ENCODE measurements around the gene COG1.
"Not testable (repeated sequence)": the region's sequence is repeated elsewhere in the genome, so short reads cannot be mapped to it uniquely, and the experiment has no call there.

Gene COG1

GRCh38 chr17:73150622-73151300, 42.1 kb upstream of the COG1 start:
- not testable (repeated sequence) for H3K23ac ChIP-seq (ENCODE audit: low read length); H2BK15ac ChIP-seq (replicated peaks; ENCODE audit: low read depth); DNase-seq; H3K4me3 ChIP-seq (ENCODE audit: low read length); H3K56ac ChIP-seq (ENCODE audit: low read length); H2BK5ac ChIP-seq (ENCODE audit: low read length); H3K4me2 ChIP-seq (ENCODE audit: low read length); H3K9ac ChIP-seq (ENCODE audit: low read length); H2BK120ac ChIP-seq (ENCODE audit: low read depth, low read length); H4K8ac ChIP-seq (ENCODE audit: low read depth, low read length); H4K5ac ChIP-seq (ENCODE audit: low read length); H3K18ac ChIP-seq (ENCODE audit: low read length); H3K79me2 ChIP-seq (ENCODE audit: control insufficient read depth, insufficient read depth, low read length); H2AK5ac ChIP-seq (ENCODE audit: low read length); H3K36me3 ChIP-seq (ENCODE audit: control insufficient read depth, insufficient read depth, low read length); H3K27ac ChIP-seq (ENCODE audit: low read depth, low read length); H3K79me1 ChIP-seq (ENCODE audit: low read length); H3K4ac ChIP-seq (ENCODE audit: low read depth, low read length); H3K4me1 ChIP-seq (ENCODE audit: control insufficient read depth, low read depth, low read length); H3K27me3 ChIP-seq (ENCODE audit: insufficient read depth, low read length, poor library complexity)
- WGBS (ENCODE audit: extremely low coverage, insufficient coverage, low lambda C conversion rate): no CpG with 5 or more reads among the region's 14 CpGs

DNA sequence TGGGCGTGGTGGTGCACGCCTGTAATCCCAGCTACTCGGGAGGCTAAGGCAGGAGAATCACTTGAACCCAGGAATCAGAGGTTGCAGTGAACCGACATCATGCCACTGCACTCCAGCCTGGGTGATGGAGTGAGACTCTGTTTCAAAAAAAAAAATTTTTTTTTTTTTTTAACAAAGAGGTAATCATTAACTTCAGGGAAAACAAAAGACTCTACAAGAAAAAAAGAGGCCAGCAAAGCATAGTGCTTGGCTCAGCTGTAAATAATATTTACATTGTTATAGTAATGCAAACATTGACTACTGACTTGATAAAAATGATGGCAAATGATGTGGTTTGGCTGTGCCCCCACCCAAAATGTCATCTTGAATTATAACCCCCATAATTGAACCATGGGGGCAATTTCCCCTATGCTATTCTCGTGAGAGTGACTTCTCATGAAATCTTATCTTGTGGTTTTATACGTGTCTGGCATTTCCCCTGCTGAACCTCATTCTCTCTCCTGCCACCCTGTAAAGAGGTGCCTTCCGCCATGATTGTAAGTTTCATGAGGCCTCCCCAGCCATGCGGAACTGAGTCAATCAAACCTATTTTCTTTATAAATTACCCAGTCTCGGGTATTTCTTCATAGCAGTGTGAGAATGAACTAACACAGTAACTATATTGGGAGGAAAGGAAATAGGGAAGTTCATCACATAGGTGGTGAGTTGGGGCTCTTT, 40.8 kb upstream of the COG1 start:
- H3K18ac ChIP-seq (ENCODE audit: low read length): no peak overlapping the region
- no peak overlapping the region for H4K8ac ChIP-seq (ENCODE audit: low read depth, low read length)
- no peak overlapping the region for H2BK15ac ChIP-seq (replicated peaks; ENCODE audit: low read depth)
- no peak overlapping the region for H2BK120ac ChIP-seq (ENCODE audit: low read depth, low read length)
- no peak overlapping the region for H4K5ac ChIP-seq (ENCODE audit: low read length)
- H3K79me2 ChIP-seq (ENCODE audit: control insufficient read depth, insufficient read depth, low read length): no peaks in the 10 kb centered on the region
- no peak overlapping the region for H3K56ac ChIP-seq (ENCODE audit: low read length)
- H3K9ac ChIP-seq (ENCODE audit: low read length): no peak overlapping the region
- no peak overlapping the region for H2AK5ac ChIP-seq (ENCODE audit: low read length)
- H2BK5ac ChIP-seq (ENCODE audit: low read length): no peak overlapping the region
- no peak for DNase-seq
- H3K4ac ChIP-seq (ENCODE audit: low read depth, low read length): no peak overlapping the region
- no peaks in the 10 kb centered on the region for H3K36me3 ChIP-seq (ENCODE audit: control insufficient read depth, insufficient read depth, low read length)
- no peak overlapping the region for H3K4me3 ChIP-seq (ENCODE audit: low read length)
- no peak overlapping the region for H3K27ac ChIP-seq (ENCODE audit: low read depth, low read length)
- H3K4me1 ChIP-seq (ENCODE audit: control insufficient read depth, low read depth, low read length): peaks cover 8% of the 10 kb centered on the region
- no CpG with 5 or more reads among the region's 9 CpGs for WGBS (ENCODE audit: extremely low coverage, insufficient coverage, low lambda C conversion rate)
- H3K4me2 ChIP-seq (ENCODE audit: low read length): no peak overlapping the region
- H3K27me3 ChIP-seq (ENCODE audit: insufficient read depth, low read length, poor library complexity): no peaks in the 10 kb centered on the region
- H3K79me1 ChIP-seq (ENCODE audit: low read length): no peaks in the 10 kb centered on the region
- H3K23ac ChIP-seq (ENCODE audit: low read length): no peak overlapping the region

DNA sequence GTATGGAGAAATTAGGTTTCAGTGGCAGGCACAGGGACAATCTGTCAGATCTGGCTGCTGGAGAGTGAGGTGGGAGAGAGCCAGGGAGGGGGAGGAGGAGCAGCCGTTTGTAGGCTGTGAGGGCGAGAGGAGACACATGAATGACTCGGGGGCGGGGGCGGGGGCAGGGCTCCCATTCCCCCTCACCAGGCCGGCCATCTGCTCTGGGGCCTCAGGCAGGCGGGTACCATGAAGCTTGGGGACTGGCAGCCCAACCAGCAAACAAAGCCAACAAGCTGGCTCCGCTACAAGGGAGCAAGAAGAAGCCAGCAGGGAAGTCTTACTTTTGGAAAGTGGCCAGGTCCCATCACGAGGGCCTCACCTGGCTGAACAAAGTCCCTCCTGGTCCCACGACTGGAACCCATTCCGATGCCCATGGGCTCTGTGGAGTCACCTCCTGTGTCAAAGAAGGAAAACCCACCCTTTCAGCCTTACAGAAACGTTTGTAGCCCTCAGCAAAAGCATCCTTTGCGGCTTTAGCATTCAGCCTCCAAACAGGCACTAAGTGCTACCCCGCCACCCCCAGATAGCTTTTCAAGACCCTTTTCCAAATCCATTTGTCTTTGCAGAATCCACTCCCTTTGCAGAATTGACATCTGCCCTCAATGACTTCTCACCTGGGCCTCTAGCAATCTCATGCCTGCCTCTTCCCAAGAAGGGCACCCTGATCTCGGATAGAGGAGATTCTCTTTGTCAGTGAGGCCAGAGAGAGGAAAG, 37.3 kb upstream of the COG1 start:
- H3K4me2 ChIP-seq (ENCODE audit: low read length): no peak overlapping the region
- no peak overlapping the region for H3K18ac ChIP-seq (ENCODE audit: low read length)
- peaks cover 11% of the 10 kb centered on the region for H3K4me1 ChIP-seq (ENCODE audit: control insufficient read depth, low read depth, low read length)
- no CpG with 5 or more reads among the region's 15 CpGs for WGBS (ENCODE audit: extremely low coverage, insufficient coverage, low lambda C conversion rate)
- H3K23ac ChIP-seq (ENCODE audit: low read length): no peak overlapping the region
- H3K4me3 ChIP-seq (ENCODE audit: low read length): no peak overlapping the region
- no peaks in the 10 kb centered on the region for H3K79me1 ChIP-seq (ENCODE audit: low read length)
- H3K79me2 ChIP-seq (ENCODE audit: control insufficient read depth, insufficient read depth, low read length): no peaks in the 10 kb centered on the region
- no peak overlapping the region for H2BK15ac ChIP-seq (replicated peaks; ENCODE audit: low read depth)
- no peaks in the 10 kb centered on the region for H3K27me3 ChIP-seq (ENCODE audit: insufficient read depth, low read length, poor library complexity)
- H3K56ac ChIP-seq (ENCODE audit: low read length): peak overlapping the region; percentile 4
- H3K4ac ChIP-seq (ENCODE audit: low read depth, low read length): no peak overlapping the region
- no peak overlapping the region for H4K5ac ChIP-seq (ENCODE audit: low read length)
- no peak overlapping the region for H4K8ac ChIP-seq (ENCODE audit: low read depth, low read length)
- no peak overlapping the region for H2AK5ac ChIP-seq (ENCODE audit: low read length)
- H2BK5ac ChIP-seq (ENCODE audit: low read length): no peak overlapping the region
- H3K9ac ChIP-seq (ENCODE audit: low read length): no peak overlapping the region
- H2BK120ac ChIP-seq (ENCODE audit: low read depth, low read length): no peak overlapping the region
- H3K27ac ChIP-seq (ENCODE audit: low read depth, low read length): no peak overlapping the region
- H3K36me3 ChIP-seq (ENCODE audit: control insufficient read depth, insufficient read depth, low read length): no peaks in the 10 kb centered on the region
- peak; percentile 45 for DNase-seq

DNA sequence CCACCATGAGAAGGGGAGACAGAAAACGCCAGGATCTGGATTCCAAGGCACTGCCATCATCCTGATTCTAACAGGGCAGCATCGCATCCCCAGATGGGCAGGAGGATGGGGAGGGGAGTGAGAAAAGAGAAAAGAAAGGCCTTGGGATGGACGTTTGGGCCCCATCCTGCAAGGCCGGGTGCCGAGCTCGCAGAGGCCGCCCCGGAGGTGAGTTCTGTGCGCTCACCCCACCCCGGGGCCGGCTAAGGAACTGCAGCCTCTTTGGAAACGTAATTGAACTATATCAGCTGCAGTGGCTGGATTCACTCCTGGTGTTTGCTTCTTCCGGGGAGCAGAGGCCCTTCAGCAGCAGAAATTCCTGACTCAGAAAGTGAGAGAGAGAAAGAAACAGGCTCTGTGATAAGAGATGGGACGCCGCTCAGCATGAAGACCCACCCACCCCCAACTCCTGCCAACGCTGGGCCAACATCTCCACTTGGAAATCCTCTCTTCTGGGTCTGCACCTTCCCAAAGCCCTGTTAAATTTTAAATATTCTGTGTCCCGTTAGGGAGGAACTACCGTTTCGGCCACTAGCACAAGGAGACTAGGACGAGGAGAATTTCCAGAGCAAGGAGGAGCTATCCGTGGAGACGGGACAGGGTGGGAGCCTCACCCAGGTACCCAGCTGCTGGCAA, 36.6 kb upstream of the COG1 start:
- WGBS (ENCODE audit: extremely low coverage, insufficient coverage, low lambda C conversion rate): no CpG with 5 or more reads among the region's 22 CpGs
- H4K5ac ChIP-seq (ENCODE audit: low read length): no peak overlapping the region
- H3K79me2 ChIP-seq (ENCODE audit: control insufficient read depth, insufficient read depth, low read length): no peaks in the 10 kb centered on the region
- DNase-seq: peak; percentile 90
- no peak overlapping the region for H3K4me2 ChIP-seq (ENCODE audit: low read length)
- H3K36me3 ChIP-seq (ENCODE audit: control insufficient read depth, insufficient read depth, low read length): no peaks in the 10 kb centered on the region
- no peak overlapping the region for H3K4ac ChIP-seq (ENCODE audit: low read depth, low read length)
- H2AK5ac ChIP-seq (ENCODE audit: low read length): peak overlapping the region; percentile 37
- no peak overlapping the region for H2BK120ac ChIP-seq (ENCODE audit: low read depth, low read length)
- no peak overlapping the region for H3K27ac ChIP-seq (ENCODE audit: low read depth, low read length)
- no peak overlapping the region for H3K4me3 ChIP-seq (ENCODE audit: low read length)
- H4K8ac ChIP-seq (ENCODE audit: low read depth, low read length): no peak overlapping the region
- no peaks in the 10 kb centered on the region for H3K79me1 ChIP-seq (ENCODE audit: low read length)
- no peak overlapping the region for H2BK15ac ChIP-seq (replicated peaks; ENCODE audit: low read depth)
- peak overlapping the region; percentile 27 for H2BK5ac ChIP-seq (ENCODE audit: low read length)
- no peak overlapping the region for H3K23ac ChIP-seq (ENCODE audit: low read length)
- peaks cover 13% of the 10 kb centered on the region for H3K4me1 ChIP-seq (ENCODE audit: control insufficient read depth, low read depth, low read length)
- no peaks in the 10 kb centered on the region for H3K27me3 ChIP-seq (ENCODE audit: insufficient read depth, low read length, poor library complexity)
- H3K18ac ChIP-seq (ENCODE audit: low read length): no peak overlapping the region
- H3K56ac ChIP-seq (ENCODE audit: low read length): peak overlapping the region; percentile 44
- H3K9ac ChIP-seq (ENCODE audit: low read length): no peak overlapping the region

DNA sequence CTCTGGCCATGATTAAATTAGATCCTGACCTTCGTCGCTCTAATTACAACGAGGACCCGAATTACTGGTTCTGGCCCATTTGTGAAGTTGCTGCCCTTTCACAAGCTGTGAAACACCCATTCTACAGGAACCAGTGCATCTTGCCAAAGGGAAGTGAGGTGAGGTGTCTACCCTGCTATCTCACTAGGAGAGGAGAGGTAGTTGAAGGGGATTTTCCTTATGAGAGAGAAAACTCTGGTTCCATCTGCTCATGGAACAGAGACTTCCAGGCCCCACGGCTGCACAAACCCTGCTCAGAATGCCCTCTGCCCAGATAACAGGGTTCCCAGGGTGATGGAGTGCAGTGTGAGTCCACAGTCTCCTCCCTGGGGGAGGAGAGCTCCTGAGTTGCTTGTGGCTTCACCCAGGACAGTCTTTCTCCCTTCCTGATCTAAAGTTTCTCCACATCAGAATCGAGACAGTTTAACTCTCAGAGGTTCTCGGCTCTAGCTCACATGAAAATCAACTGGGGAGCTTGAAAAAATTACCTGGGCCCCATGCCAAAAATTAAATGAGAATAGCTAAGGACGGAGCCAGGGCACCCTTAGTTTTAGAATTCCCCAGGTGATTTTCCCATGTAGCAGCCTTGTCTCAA, 35.9 kb upstream of the COG1 start:
- Histone ChIP-seq H3K4me1 (ENCODE audit: control insufficient read depth, low read depth, low read length) (peaks cover 15% of the 10 kb centered on the region), H4K8ac (ENCODE audit: low read depth, low read length) (no peak overlapping the region), H2BK120ac (ENCODE audit: low read depth, low read length) (no peak overlapping the region), H3K23ac (ENCODE audit: low read length) (no peak overlapping the region), H3K79me2 (ENCODE audit: control insufficient read depth, insufficient read depth, low read length) (no peaks in the 10 kb centered on the region), H3K79me1 (ENCODE audit: low read length) (no peaks in the 10 kb centered on the region), H3K27ac (ENCODE audit: low read depth, low read length) (no peak overlapping the region), H2AK5ac (ENCODE audit: low read length) (peak overlapping the region; percentile 37), H4K5ac (ENCODE audit: low read length) (no peak overlapping the region), H3K27me3 (ENCODE audit: insufficient read depth, low read length, poor library complexity) (no peaks in the 10 kb centered on the region), H3K18ac (ENCODE audit: low read length) (no peak overlapping the region), H3K4me3 (ENCODE audit: low read length) (no peak overlapping the region), H2BK15ac (replicated peaks; ENCODE audit: low read depth) (no peak overlapping the region), H2BK5ac (ENCODE audit: low read length) (peak overlapping the region; percentile 27), H3K56ac (ENCODE audit: low read length) (peak overlapping the region; percentile 44), H3K4ac (ENCODE audit: low read depth, low read length) (no peak overlapping the region), H3K36me3 (ENCODE audit: control insufficient read depth, insufficient read depth, low read length) (no peaks in the 10 kb centered on the region), H3K9ac (ENCODE audit: low read length) (no peak overlapping the region), H3K4me2 (ENCODE audit: low read length) (no peak overlapping the region)
- WGBS (ENCODE audit: extremely low coverage, insufficient coverage, low lambda C conversion rate): no CpG with 5 or more reads among the region's 8 CpGs
- no peak for DNase-seq
